K562 (cell line): ENCODE measurements around the gene TMTC2.

Experiments used
- CTCF ChIP-seq, 3 experiments: IDR thresholded peaks in 2 of 3; conservative IDR thresholded peaks in 1 of 3; 2 replicates each; pipeline ENCODE4 v1.5.1; 2011 to 2012; ENCODE audit warnings: low read length in 3 of 3, mild to moderate bottlenecking in 3 of 3, control low read depth in 2 of 3, improper control_type of control experiment in 1 of 3, inconsistent platforms in 1 of 3, low read depth in 1 of 3, mixed read lengths in 1 of 3, moderate library complexity in 1 of 3; ENCODE audit not compliant: insufficient read depth in 2 of 3
- GATA2 ChIP-seq: sonication (generic); formaldehyde crosslinking; IDR thresholded peaks from 2 replicates; pipeline ENCODE4 v1.4.0; 2020; ENCODE audit warnings: mild to moderate bottlenecking, missing genetic modification reagents
- GATAD2A ChIP-seq: fragments of 450-650 bp; IDR thresholded peaks from 2 replicates; pipeline ENCODE4 v1.6.1; 2017
- POLR2A ChIP-seq: fragments of 450-650 bp; conservative IDR thresholded peaks from 2 replicates; pipeline ENCODE4 v1.6.1; 2016
- SMARCC2 ChIP-seq: fragments of 450-650 bp; IDR thresholded peaks from 2 replicates; pipeline ENCODE4 v1.6.1; 2017; ENCODE audit warnings: antibody characterized with exemption, moderate library complexity, mild to moderate bottlenecking, low read depth
- SMARCE1 ChIP-seq: fragments of 450-650 bp; IDR thresholded peaks from 2 replicates; pipeline ENCODE4 v1.7.1; 2016; ENCODE audit warnings: mild to moderate bottlenecking
- U2AF1 ChIP-seq: fragments of 200-400 bp; formaldehyde crosslinking; optimal IDR thresholded peaks from 2 replicates; pipeline ENCODE3; 2017; ENCODE audit warnings: mild to moderate bottlenecking, low read depth, low read length, moderate library complexity
- ZBTB17 ChIP-seq: fragments of 450-650 bp; formaldehyde crosslinking; IDR thresholded peaks from 2 replicates; pipeline ENCODE4 v1.4.0; 2020; ENCODE audit warnings: mild to moderate bottlenecking

DNA sequence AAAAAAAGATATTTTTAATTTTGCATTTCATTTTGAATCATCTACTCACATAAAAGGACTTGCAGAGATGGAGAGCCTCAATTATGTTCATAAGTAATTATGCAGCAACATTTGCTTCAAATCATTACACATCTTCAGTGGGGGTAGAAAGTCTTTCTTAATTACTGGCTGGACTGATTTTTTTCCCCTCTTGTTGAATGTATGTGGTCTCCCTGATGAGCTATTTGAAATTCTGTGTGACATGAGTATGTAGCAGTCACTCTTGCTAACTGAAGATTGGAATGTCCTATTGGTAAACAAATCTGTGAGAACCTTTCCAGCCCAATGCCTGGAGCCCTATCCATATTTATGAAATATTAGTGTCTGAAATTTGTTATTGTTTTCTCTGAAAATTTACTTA, 139.8 kb downstream of the TMTC2 start:
- TF ChIP-seq ZBTB17 (CRISPR knock-in tag), result no peak
- no peak for TF ChIP-seq SMARCE1
- TF ChIP-seq GATA2 (CRISPR knock-in tag), result no peak
- TF ChIP-seq U2AF1, result no peak
- no peak for TF ChIP-seq POLR2A
- TF ChIP-seq SMARCC2, result no peak
- TF ChIP-seq GATAD2A, result no peak
- no peak for TF ChIP-seq CTCF (IDR thresholded peaks at IDR 0.05 in 2 of 3, conservative IDR thresholded peaks at IDR 0.05 in 1 of 3; ENCODE audit: insufficient read depth in 2 of 3, low read depth in 1 of 3, low read length in 3 of 3)
